ENCODE results near the gene FBF1.
"Not testable (repeated sequence)": the region's sequence is repeated elsewhere in the genome, so short reads cannot be mapped to it uniquely, and the experiment has no call there.

Gene FBF1, protein sequence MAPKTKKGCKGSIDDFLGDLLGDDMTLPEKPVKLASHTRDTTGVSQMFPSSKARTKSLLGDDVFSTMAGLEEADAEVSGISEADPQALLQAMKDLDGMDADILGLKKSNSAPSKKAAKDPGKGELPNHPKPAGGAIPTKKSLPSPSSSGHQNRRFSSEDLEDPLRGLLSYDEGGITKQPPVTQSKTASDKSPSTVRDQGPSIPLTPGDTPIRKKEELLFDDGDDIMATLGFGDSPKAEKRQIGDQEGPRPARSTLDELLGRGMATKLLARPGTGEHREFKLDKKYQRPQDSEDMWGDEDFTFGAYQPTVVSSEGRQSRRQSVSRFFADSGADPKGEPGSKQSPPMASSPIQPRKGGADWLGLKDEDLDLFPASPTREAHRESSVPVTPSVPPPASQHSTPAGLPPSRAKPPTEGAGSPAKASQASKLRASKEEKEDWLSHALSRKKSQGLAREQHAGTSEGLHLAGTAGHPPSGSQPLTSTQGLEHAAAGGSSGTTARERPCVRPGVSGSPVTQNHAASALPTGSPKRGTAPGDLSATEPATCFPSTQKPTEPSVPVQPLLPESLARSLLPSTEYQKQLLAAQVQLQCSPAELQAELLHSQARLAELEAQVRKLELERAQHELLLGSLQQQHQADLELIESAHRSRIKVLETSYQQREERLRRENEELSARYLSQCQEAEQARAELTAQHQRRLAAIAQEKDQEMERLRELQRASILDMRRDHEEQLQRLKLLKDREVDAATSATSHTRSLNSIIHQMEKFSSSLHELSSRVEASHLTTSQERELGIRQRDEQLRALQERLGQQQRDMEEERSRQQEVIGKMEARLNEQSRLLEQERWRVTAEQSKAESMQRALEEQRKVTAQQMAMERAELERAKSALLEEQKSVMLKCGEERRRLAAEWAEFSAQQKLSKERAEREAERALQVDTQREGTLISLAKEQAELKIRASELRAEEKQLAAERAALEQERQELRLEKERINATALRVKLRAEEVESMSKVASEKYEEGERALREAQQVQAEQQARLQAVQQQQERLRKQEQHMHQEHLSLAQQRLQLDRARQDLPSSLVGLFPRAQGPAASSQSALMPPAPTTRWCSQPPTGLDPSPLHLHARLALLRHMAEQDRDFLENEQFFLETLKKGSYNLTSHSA

DNA sequence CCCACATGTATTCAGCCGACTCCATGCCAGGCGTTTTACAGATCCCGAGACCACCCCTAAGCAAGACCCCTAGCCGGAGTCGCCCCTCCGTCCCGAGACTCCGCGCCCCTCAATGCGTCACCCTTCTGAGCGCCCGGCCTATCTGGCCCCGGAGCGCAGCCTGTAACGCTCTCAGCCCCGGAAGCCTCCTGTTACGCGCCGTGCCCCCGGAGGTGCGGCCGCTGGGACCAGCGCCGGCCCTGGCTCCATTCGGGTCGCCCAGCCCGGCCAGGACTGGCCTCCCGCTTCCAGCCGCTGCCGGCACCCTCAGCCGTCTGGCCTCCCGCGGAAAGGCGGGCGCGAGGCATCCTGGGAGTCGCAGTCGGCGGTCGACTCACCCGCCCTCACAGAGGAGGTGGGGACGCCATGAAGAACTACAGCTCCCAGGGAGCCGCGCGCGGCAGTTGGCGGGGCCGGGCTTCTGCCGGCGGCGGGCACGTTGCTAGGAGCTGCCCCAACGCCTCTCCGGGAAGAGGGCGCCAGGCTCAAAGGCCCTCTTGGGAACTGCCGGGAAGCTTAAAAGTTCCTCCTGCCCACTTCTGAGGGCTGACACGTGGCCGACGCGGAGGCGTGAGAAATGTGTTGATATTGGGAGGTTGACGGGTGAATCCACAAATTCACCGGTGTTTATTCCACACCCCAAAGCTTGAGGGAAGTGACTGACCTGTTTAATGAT is at the start of gene FBF1:
Gene FBF1, minus strand, starts transcription at position 316 of the 715 bp plus-strand sequence. CDS start 2,893 bp downstream, outside the sequence.
- DNase-seq, result peak; percentile 95

GRCh38 chr17:75987041-75987440 is 46.2 kb upstream of the FBF1 start:
- DNase-seq, result no peak

- no peak for DNase-seq
Observed at GRCh38 chr17:75985986-75986385, 45.1 kb upstream of the FBF1 start.

- DNase-seq, result peak; percentile 81
Observed at GRCh38 chr17:75983501-75984181, 42.8 kb upstream of the FBF1 start.

GRCh38 chr17:75981019-75981615 is 40.3 kb upstream of the FBF1 start:
- DNase-seq, result no peak

- DNase-seq, result no peak
Observed at GRCh38 chr17:75980188-75981018, 39.6 kb upstream of the FBF1 start.

DNA sequence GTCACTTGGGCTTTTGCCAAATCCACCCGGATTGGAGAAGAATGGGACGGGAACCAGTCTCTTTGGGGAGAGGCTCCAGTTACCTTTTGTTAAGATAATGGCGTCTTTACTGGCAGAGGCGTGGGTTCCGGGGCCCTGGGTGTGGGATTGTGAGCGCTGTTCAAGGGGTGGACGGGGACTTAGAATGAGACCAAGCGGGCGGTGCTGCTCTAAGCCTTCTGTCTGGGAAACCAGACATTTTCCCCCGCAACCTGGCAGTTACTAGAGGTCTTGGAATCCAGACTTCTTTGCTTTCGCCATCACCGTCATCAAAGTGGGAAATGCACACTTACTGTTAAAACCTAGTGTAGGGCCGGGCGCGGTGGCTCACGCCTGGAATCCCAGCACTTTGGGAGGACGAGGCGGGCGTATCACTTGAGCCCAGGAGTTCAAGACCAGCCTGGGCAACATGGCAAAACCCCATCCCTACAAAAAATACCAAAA is 38.9 kb upstream of the FBF1 start:
- no peak for DNase-seq

GRCh38 chr17:75978938-75979704 is 38.3 kb upstream of the FBF1 start, which contains the start of the genes ACOX1 and TEN1:
ACOX1 (minus strand) TSS chr17:75979166; CDS start chr17:75979073, 93 bp downstream.
TEN1 (plus strand) TSS chr17:75979240; CDS start chr17:75986193, 6,953 bp downstream.
- peak; percentile 99 for DNase-seq

- DNase-seq, result peak; percentile 82
Observed at GRCh38 chr17:75976175-75976848, 35.5 kb upstream of the FBF1 start.

DNA sequence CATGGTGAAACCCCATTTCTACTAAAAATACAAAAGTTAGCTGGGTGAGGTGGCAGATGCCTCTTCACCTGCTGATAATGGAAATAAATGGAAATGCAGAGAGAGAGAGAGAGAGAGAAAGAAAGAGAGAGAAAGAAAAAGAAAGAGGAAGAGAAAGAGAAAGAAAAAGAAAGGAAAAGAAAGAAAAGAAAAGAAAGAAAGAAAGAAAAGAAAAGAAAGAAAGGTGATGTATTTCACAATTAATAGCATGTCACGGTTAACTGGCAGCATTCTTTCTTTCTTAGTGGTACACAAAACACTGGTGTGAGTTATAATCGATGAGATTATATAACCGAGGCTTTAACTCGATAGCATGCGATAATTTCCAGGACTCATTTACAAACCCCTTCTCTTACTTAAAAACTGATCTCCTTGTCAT is 34.9 kb upstream of the FBF1 start:
- DNase-seq, result no peak

DNA sequence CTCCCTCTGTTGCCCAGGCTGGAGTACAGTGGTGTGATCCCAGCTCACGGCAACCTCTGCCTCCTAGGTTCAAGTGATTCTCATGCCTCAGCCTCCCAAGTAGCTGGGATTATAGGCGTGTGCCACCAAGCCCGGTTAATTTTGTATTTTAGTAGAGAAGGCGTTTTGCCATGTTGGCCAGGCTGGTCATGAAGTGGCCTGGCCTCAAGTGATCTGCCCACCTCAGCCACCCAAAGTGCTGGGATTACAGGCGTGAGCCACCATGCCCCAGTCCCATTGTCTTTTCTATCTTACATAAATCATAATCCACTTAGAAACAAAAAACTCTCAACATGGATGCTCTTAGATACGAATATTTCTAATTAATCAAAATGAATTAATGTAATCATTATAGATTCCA is 34.3 kb upstream of the FBF1 start:
- not testable (repeated sequence) for DNase-seq

- peak; percentile 75 for DNase-seq
Observed at GRCh38 chr17:75970626-75971025, 29.8 kb upstream of the FBF1 start.

GRCh38 chr17:75970011-75970523 is 29.2 kb upstream of the FBF1 start:
- peak; percentile 86 for DNase-seq

- DNase-seq, result not testable (repeated sequence)
Observed at GRCh38 chr17:75969044-75969443, 28.2 kb upstream of the FBF1 start.

- DNase-seq, result no peak
Observed at GRCh38 chr17:75965468-75965867, 24.6 kb upstream of the FBF1 start.

GRCh38 chr17:75959839-75960511 is 19.1 kb upstream of the FBF1 start:
- DNase-seq, result no peak

DNA sequence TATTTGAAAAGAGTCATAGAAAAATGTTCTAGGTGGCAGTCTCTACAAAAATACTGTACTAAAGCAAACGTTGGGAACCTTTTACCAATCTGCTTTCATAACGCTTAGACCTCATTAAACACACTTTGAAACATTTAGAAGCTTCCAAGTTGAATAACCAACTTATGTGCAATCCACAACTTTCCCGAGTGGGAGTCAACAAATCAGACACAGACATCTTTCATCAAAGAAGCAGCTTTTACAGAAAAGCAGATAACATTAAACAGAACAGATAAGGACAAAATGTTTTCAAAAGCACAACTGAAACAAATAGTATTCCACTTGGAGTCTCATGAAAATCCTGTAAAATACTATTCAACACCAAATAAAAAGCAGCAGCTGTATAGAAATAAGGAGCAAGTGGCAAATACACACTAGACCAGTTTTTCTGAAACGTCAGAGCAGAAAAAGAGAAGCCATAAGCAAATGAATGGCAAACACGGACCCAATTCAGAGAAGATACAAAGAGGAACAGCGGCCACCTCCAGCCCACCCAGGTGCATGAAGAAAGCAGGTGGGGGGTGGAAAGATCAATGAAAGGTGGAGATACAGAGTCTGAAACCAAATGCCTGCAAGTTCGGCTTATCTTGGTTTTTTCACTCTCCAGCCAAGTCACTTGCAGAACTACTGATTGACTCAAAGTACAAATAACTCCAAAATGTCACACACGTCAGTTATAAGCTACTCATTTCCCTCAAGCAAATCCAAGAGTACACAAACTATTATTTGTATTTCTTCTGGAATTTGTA is 18.4 kb upstream of the FBF1 start:
- peak; percentile 36 for DNase-seq
